AG10803 (cell line): ENCODE measurements around the gene CACNG5.

Experiments
- DNase-seq: peaks from one replicate; pipeline ENCODE4 v3.0.0; 2010; ENCODE audit warnings: low read depth
- H3K4me3 ChIP-seq: 2 replicates; pipeline ENCODE4 v1.5.1; 2011; ENCODE audit warnings: mild to moderate bottlenecking, low read length, control low read depth
- TF ChIP-seq, protein P1 (sequence below): conservative IDR thresholded peaks from 2 replicates; pipeline ENCODE4 v1.5.1; 2011; ENCODE audit warnings: mild to moderate bottlenecking, low read length, control low read depth, inconsistent platforms

The CACNG5 gene

DNA sequence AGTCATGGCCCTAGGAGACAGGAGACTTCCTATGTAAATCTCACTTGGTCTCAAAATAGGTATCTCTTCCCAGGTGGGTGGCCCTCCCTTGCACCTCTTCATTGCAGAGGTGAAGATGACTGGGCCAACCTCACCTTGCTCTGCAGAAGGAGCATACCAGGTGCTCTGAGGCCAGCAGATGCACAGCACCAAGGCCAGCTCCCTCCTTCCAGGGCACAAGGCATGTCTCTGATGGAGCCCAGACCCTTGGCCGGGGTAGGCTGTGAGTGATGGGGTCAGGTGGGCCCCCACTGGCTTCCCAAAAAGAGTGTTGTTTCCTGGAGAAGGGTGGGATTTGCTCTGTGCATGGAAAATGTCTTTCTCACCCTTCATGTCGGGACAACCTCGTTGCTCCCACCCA, 12.8 kb downstream of the CACNG5 start:
- no peak overlapping the region for H3K4me3 ChIP-seq
- no peak for DNase-seq
- TF ChIP-seq, protein P1, sequence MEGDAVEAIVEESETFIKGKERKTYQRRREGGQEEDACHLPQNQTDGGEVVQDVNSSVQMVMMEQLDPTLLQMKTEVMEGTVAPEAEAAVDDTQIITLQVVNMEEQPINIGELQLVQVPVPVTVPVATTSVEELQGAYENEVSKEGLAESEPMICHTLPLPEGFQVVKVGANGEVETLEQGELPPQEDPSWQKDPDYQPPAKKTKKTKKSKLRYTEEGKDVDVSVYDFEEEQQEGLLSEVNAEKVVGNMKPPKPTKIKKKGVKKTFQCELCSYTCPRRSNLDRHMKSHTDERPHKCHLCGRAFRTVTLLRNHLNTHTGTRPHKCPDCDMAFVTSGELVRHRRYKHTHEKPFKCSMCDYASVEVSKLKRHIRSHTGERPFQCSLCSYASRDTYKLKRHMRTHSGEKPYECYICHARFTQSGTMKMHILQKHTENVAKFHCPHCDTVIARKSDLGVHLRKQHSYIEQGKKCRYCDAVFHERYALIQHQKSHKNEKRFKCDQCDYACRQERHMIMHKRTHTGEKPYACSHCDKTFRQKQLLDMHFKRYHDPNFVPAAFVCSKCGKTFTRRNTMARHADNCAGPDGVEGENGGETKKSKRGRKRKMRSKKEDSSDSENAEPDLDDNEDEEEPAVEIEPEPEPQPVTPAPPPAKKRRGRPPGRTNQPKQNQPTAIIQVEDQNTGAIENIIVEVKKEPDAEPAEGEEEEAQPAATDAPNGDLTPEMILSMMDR = no peak

DNA sequence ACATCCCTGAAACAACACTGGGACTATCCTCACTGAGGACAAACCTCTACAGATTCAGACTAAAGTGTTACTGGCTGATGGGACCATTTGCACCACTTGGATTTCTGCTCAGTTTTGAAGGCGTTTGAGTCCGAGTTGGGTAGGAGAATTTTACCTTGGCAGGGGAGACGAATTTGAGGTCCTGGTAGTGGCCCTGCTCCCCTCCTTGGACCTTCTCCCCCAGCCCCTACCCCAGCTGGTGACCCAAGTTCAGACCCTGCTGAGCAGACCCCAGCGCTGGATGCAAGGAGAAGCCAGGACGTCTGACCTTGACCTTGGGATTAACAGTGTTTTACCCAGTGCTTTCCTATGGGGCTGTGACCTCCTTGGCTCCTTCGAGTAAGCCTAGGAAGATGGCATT, 13.6 kb downstream of the CACNG5 start:
- no peak for DNase-seq
- TF ChIP-seq, protein P1 = no peak
- H3K4me3 ChIP-seq = no peak overlapping the region

DNA sequence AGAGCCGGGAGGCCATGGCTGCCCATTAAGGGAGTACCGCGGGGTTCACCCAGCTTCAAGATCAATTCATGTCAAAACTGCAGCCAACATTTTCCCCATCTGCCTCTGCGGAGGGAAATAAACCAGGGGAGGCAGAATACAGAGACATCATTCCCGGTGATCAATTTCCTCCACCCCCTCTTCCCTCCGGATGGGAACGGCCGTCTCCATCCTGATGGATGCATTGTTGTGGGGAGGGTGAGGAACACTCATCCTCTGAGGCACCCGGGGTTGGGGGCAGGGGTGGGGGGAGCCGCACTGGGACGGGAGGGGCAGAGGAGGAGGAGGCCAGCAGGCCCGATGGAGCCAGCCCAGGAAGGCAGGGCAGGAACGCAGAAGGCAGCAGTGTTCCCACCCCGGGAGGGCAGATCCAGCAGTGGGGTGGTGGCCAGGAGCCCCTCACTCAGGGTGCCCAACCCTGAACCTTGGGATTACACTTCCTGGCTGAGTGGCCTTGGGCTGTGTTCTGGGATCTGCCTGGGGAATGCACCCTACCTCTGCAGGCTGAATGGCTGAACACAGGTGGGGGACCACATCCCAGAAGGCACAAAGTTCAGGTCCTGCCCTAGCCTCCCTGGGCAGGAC, 14.2 kb downstream of the CACNG5 start:
- DNase-seq = no peak
- TF ChIP-seq, protein P1 = no peak
- H3K4me3 ChIP-seq = no peak overlapping the region

DNA sequence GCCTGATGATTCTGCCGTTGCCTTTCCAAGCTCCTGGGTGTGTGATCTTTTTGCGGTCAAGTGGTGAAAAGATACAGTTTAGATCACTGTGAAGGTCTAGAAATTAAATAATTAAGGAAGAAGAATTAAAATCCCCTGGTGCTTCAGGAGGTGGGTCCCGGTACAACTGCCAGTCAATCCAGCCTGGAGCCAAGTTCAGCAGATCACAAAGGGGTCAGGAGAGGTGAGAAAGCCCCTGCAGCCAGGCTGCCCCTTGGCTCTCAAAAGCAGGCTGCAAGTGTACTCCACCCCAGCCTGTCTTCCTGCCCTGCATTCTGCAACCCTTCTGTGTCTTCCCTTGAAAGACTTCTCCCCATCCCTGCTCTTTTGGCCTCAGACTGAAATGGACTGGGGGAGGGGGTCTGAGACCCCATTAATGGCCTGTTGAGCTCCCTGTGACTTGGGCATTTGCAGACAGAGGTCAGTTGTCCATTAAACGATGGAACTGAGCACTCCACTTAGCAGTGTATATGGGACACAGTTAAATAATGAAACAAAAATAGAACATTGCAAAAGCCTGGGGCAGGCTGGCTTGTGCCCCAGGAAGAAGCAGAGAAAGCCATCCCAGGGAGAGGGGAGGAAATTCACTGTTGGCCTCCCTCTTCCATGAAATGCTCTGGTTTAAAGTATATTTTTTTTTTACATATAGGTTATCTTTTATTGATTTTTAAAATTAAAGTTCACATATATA, 15.1 kb downstream of the CACNG5 start:
- TF ChIP-seq, protein P1 = no peak
- no peak for DNase-seq
- H3K4me3 ChIP-seq = no peak overlapping the region

DNA sequence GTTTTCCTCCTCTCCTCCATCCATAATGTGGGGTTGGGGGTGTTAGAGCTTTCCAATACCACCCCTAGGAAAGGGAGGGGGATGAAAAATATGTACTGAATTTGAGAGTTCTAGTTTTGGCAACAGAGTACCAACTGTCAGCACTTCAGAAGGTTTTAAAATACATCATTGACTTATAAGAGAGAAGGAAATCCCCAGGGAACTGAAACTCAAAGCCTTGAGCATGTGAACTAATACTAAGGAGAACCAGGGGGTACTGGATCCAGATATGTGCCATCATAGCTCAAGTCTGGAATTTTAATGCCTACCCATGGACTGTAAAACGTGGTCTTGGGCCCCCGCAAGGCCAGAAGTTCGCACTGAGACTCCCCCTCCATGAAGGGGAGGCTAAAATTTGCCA, 15.8 kb downstream of the CACNG5 start:
- DNase-seq = no peak
- no peak overlapping the region for H3K4me3 ChIP-seq
- TF ChIP-seq, protein P1 = no peak

DNA sequence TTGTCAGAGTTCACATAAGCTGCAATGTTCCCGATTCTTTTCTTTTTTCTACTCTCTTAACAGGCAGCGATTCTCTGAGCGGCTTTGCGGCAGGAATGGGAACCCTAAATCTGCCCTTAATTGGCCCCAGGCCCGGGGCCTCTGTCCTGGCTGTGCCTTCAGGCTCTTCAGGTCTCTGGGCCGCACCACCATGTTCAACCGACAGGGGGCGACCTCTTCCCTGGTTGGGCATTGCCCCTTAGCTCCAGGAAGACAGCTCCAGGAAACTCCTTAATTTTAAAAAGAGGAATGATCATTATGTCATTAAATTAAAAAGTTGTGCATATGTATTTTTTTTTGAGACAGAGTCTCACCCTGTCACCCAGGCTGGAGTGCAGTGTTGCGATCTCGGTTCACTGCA, 20.3 kb downstream of the CACNG5 start:
- TF ChIP-seq, protein P1 = peak; percentile 24; the same call in 1 of the 2 replicates
- DNase-seq = no peak
- H3K4me3 ChIP-seq = no peak overlapping the region
